Prostate gland (tissue), 2 donors: ENCODE data around the gene NSD2. TPM values are rescaled to one million over a fixed set of nuclear protein-coding genes. Genes with fewer than 3 reads are reported as not detected.
A peak's percentile ranks its signal among the peaks of the same experiment; 100 is the strongest.

Experiments
- DNase-seq: peaks from one replicate; pipeline ENCODE4 v3.0.0-alpha.2; 2019; ENCODE audit warnings: low spot score
- H3K27ac ChIP-seq, 2 donors: fragments of 200-600 bp; sonication (generic); 2 replicates each; pipeline ENCODE4 v1.5.1; 2017 to 2019
- H3K27me3 ChIP-seq: fragments of 200-600 bp; sonication (generic); replicated peaks from 2 replicates; pipeline ENCODE4 v1.5.1; 2019; ENCODE audit not compliant: insufficient read depth
- H3K36me3 ChIP-seq, 2 donors: fragments of 200-600 bp; sonication (generic); 1 replicate in 1 of 2; 2 replicates in 1 of 2; pipeline versions ENCODE4 v1.5.1 to v1.8.1; 2017 to 2019
- H3K4me1 ChIP-seq: fragments of 200-600 bp; sonication (generic); replicated peaks from 2 replicates; pipeline ENCODE4 v1.5.1; 2019
- H3K4me3 ChIP-seq, 2 donors: fragments of 200-600 bp; sonication (generic); 2 replicates each; pipeline ENCODE4 v1.5.1; 2017 to 2019
- H3K9me3 ChIP-seq: fragments of 200-600 bp; sonication (generic); 2 replicates; pipeline ENCODE4 v1.5.1; 2017
- POLR2A ChIP-seq: fragments of 450-650 bp; IDR thresholded peaks from one replicate; pipeline ENCODE4 v1.6.1; 2016; ENCODE audit warnings: antibody characterized with exemption, mild to moderate bottlenecking
- POLR2AphosphoS5 ChIP-seq: sonication (generic); formaldehyde crosslinking; IDR thresholded peaks from one replicate; pipeline ENCODE4 v1.6.1; 2017; ENCODE audit warnings: antibody characterized with exemption
- WGBS: methylation state at CpG from one replicate; pipeline ENCODE4 v1.1.5; 2018; 5-methylcytosine and 5-hydroxymethylcytosine counted together
- intact Hi-C: fragments of 100-400 bp; cut with DNase I; formaldehyde crosslinking; loops from one replicate; pipeline ENCODE4 v1.14.2; 2022
- total RNA-seq, 2 donors: library from RNA; depleted of rRNA; stranded (reverse); fragments of >200 nt; gene quantifications; one replicate each; pipeline ENCODE4 v1.1.0, GENCODE V29; 2016
- TF ChIP-seq, protein P1 (sequence below), 4 experiments: fragments of 200-600 bp in 2 of 4; fragments of 450-650 bp in 2 of 4; sonication (generic) in 2 of 4; IDR thresholded peaks; 1 replicate in 3 of 4; 2 replicates in 1 of 4; pipeline ENCODE4 v1.5.1; 2016 to 2019; ENCODE audit warnings: antibody characterized with exemption in 4 of 4, mild to moderate bottlenecking in 2 of 4, moderate library complexity in 2 of 4

The NSD2 gene
- total RNA-seq, 2 donors from 2014 or later, result 18.0 to 75.0 TPM

DNA sequence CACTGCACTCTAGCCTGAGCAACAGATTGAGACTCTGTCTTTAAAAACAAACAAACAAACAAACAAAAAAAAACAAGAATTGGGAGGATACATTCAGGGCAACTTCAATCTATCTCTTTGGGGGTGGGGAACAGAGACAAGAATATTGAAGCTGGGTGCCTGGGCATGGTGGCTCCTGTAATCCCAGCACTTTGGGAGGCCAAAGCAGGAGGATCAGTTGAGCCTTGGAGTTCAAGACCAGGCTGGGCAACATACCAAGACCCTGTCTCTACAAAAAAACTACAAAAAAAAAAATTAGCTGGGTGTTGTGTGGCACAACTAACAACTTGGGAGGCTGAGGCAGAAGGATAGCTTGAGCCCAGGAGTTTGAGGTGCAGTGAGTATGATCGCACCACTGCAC, 16.4 kb upstream of the NSD2 start:
- 69% methylated on average over 1 of the region's 1 CpG for WGBS
- Histone ChIP-seq H3K36me3 (no peaks in the 10 kb centered on the region), H3K27me3 (no peaks in the 10 kb centered on the region), H3K27ac (no peak overlapping the region), H3K4me3 (peak overlapping the region; percentile 82 to 94), H3K9me3 (no peaks in the 10 kb centered on the region), H3K4me1 (peaks cover 5% of the 10 kb centered on the region)
- TF ChIP-seq, protein P1, sequence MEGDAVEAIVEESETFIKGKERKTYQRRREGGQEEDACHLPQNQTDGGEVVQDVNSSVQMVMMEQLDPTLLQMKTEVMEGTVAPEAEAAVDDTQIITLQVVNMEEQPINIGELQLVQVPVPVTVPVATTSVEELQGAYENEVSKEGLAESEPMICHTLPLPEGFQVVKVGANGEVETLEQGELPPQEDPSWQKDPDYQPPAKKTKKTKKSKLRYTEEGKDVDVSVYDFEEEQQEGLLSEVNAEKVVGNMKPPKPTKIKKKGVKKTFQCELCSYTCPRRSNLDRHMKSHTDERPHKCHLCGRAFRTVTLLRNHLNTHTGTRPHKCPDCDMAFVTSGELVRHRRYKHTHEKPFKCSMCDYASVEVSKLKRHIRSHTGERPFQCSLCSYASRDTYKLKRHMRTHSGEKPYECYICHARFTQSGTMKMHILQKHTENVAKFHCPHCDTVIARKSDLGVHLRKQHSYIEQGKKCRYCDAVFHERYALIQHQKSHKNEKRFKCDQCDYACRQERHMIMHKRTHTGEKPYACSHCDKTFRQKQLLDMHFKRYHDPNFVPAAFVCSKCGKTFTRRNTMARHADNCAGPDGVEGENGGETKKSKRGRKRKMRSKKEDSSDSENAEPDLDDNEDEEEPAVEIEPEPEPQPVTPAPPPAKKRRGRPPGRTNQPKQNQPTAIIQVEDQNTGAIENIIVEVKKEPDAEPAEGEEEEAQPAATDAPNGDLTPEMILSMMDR (IDR thresholded peaks at IDR 0.05), result no peak
- no peak for TF ChIP-seq POLR2AphosphoS5
- no peak for TF ChIP-seq POLR2A
- intact Hi-C loops, result no loop called here
- DNase-seq, result no peak

DNA sequence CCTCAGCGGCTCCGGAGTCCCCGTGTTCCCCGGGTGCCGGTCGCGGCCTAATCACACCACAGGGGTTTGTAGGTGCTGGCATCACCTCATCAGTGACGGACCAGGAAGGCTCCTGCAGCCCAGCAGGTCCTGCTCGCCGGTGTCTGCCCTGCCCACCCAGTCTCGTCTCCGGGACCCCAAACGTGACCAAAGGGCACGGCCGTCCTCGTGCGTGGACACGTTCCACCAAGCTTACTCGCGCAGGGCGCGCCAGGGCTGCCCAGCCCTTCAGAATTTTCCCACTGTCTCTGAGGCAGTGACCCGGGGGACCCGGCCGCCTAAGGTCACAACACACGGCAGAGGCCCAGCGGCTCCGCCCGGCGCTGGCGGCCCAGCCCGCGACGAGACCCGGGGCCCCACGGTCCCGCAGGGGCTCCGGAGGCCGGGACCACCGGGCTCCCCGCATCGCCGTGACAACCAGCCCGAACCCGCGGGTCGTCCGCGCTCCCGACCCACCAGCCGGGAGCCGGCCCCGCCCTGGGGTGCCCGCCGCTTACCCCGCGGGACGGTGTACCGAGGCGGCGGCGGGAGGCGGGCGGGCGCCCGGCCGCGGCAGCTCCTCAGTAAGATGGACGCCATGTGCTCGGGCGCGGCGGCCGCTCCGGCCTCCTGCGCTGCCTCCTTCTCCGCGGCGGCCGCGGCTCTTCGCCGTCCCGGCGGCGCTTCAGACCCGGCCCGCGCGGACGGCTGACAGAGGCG, 15.7 kb upstream of the NSD2 start:
- Histone ChIP-seq H3K27ac (peak overlapping the region; percentile 77 to 82), H3K4me3 (peak overlapping the region; percentile 82 to 94), H3K27me3 (no peaks in the 10 kb centered on the region), H3K9me3 (no peaks in the 10 kb centered on the region), H3K36me3 (no peaks in the 10 kb centered on the region), H3K4me1 (peaks cover 5% of the 10 kb centered on the region)
- DNase-seq, result no peak
- 1% methylated on average over 81 of the region's 92 CpGs for WGBS
- TF ChIP-seq, protein P1 (IDR thresholded peaks at IDR 0.05), result no peak
- TF ChIP-seq POLR2AphosphoS5 (no peak), POLR2A (no peak)
- intact Hi-C loops, result loop anchor here (2.0 kb wide), 1 partner anchor 15 kb away; the partner anchor contains the start of gene NSD2

DNA sequence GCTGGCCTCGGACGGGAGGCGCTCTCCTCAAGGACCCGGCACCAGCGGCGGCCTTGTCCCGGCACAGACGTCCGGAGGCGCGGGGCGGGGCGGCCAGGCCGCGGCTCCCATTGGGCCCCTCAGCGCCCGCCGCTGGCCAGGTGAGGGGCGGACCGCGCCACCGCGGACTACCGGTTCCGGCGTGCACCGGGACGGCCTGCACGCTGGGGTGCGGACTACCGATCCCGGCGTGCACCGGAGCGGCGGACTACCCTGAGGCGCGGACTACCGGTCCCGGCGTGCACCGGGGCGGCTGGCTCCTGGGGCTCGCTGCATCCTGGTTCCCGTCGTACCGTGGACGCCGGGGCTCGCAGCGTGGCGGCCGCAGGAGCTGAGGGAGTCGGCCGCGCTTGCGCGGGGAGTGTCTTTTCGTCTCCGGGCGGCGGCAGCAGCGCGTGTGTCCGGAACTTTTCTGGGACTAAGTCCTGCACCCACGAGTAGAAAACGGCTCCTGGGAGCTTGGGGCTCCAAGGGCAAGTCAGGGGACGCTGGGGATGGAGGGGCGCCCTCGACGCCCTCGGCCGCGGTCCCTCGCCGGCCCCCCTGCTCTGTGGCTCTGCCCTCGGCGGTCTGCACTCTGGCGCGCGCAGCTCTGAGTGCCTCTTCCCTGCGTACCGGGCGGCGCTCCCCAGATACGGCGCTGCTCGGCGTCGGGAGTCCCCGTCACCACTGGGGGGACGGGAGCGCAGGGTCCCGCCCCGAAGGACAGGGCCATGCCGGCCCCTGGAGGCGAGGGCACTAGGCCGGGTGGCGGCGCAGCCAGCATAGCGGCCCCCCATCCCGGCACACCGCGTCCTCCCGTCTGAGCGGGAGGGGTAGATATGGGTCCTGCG, 14.9 kb upstream of the NSD2 start, which contains the start of gene LETM1:
LETM1 (minus strand) TSS at position 86 of the 872 bp plus-strand sequence. CDS start 206 bp downstream, outside the sequence.
- peak; percentile 95 for DNase-seq
- under 1% methylated on average over 79 of the region's 107 CpGs for WGBS
- no peaks in the 10 kb centered on the region for H3K27me3 ChIP-seq
- peak within 1 kb of the TSS; percentile 77 to 82 for H3K27ac ChIP-seq
- H3K4me1 ChIP-seq, result peaks cover 5% of the 10 kb centered on the region
- peak within 1 kb of the TSS; percentile 82 to 94 for H3K4me3 ChIP-seq
- TF ChIP-seq POLR2A (peak; percentile 58), POLR2AphosphoS5 (peak; percentile 87)
- TF ChIP-seq, protein P1 (IDR thresholded peaks at IDR 0.05), result peak in 3 of 4 experiments; percentile 6 to 33 (median 23)
- H3K36me3 ChIP-seq, result no peaks in the 10 kb centered on the region
- intact Hi-C loops, result loop anchor here (2.0 kb wide), 1 partner anchor 14 kb away; the partner anchor contains the start of gene NSD2
- H3K9me3 ChIP-seq, result no peaks in the 10 kb centered on the region

DNA sequence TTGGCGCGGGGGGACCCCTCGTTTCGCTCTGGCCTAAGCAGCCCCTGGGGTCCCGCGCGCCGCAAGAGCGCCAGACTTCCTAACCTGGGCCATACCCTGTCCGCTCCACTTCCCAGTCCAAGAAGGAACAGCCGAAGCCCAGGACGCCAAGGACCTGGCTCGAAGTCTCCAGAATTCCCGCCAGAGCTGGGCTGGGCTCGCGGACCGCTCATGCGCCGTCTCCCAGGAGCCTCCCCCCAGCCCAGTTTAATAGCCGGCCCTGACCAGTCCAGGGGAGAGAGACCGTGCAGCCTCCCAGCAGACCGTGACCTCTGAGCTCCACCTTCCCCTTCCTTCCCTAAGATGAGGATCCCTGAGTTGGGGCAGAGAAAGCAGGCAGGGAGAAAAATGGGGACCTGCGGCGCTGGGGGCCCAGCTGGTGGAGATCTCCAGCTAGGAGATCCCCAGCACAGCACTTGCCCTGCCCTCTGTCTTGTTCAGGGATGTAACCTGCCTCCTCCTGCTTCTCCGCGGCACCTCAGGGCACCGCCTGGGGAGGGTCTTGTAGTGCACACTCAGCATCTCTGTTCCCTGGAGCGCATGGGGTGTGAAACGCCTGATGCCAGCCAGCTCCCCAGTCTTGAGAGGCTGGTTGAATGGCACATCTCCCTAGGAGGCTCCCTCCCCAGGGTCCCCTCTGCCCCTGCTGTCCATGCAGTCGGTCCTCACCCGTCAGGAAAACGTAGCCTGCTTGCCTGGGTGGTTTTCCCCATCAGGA, 14.1 kb upstream of the NSD2 start:
- Histone ChIP-seq H3K36me3 (no peaks in the 10 kb centered on the region), H3K27ac (peak overlapping the region; percentile 77 to 82), H3K9me3 (no peaks in the 10 kb centered on the region), H3K4me1 (peaks cover 5% of the 10 kb centered on the region), H3K27me3 (no peaks in the 10 kb centered on the region), H3K4me3 (peak overlapping the region; percentile 82 to 94)
- intact Hi-C loops, result loop anchor here (2.0 kb wide), 1 partner anchor 14 kb away; the partner anchor contains the start of gene NSD2
- no peak for DNase-seq
- WGBS, result 15% methylated on average over 30 of the region's 32 CpGs
- TF ChIP-seq, protein P1 (IDR thresholded peaks at IDR 0.05), result no peak
- TF ChIP-seq POLR2AphosphoS5 (peak; percentile 29), POLR2A (no peak)
